ENCODE data around the gene CDC42SE2. TPM values are rescaled to one million over a fixed set of nuclear protein-coding genes. Genes with fewer than 3 reads are reported as not detected.

CDC42SE2 gene
- polyA plus RNA-seq, 3 donors = 34.4 to 135 (median 92.6) TPM

GRCh38 chr5:131297886-131298285, 34.0 kb downstream of the CDC42SE2 start:
- H3K4me3 Mint-ChIP-seq = no peak overlapping the region
- no peak overlapping the region for H3K4me2 ChIP-seq (replicated peaks; ENCODE audit: extremely low read depth, low read length, poor library complexity, severe bottlenecking)
- no peak overlapping the region for H3K9ac ChIP-seq (ENCODE audit: insufficient read depth, low read length, poor library complexity, severe bottlenecking)
- H3K9me3 Mint-ChIP-seq = peaks cover 0 to 4% (median 0%) of the 10 kb centered on the region in 7 donors
- no peaks in the 10 kb centered on the region for H3K9me3 ChIP-seq (replicated peaks in 1 of 2; ENCODE audit: control insufficient read depth in 1 of 2, insufficient read depth in 1 of 2, low read length in 2 of 2)
- H3K4me3 ChIP-seq (replicated peaks in 1 of 3; ENCODE audit: low read depth in 2 of 3, low read length in 3 of 3) = no peak overlapping the region
- H3K27me3 ChIP-seq (ENCODE audit: control insufficient read depth in 2 of 2, insufficient read depth in 2 of 2, low read length in 2 of 2) = no peaks in the 10 kb centered on the region
- no peak for DNase-seq
- no peaks in the 10 kb centered on the region for H3K27me3 Mint-ChIP-seq (ENCODE audit: low read depth in 3 of 3)
- H3K79me2 ChIP-seq (ENCODE audit: insufficient read depth, low read length) = peaks cover 99% of the 10 kb centered on the region
- no peak overlapping the region for H2AFZ ChIP-seq (ENCODE audit: insufficient read depth, low read depth, low read length, poor library complexity, severe bottlenecking)
- intact Hi-C loops (cut with micrococcal nuclease) = no loop called here
- peaks cover 8 to 9% of the 10 kb centered on the region in 2 donors for H3K4me1 ChIP-seq (ENCODE audit: control insufficient read depth in 1 of 2, insufficient read depth in 2 of 2, low read length in 2 of 2)
- peaks cover 5 to 12% of the 10 kb centered on the region in 2 donors for H3K36me3 Mint-ChIP-seq
- peaks cover 35% of the 10 kb centered on the region for H3K4me1 Mint-ChIP-seq
- no peak overlapping the region for H3K27ac ChIP-seq (ENCODE audit: low read depth in 1 of 2, low read length in 2 of 2)
- WGBS (ENCODE audit: insufficient coverage) = 52% methylated on average over 3 of the region's 5 CpGs
- no peaks in the 10 kb centered on the region for H3K36me3 ChIP-seq (replicated peaks in 1 of 2; ENCODE audit: control insufficient read depth in 1 of 2, insufficient read depth in 2 of 2, low read length in 2 of 2)
- H3K27ac Mint-ChIP-seq = peak overlapping the region in 4 of 7 donors; percentile 6 to 89 (median 29)
- H4K20me1 ChIP-seq (ENCODE audit: insufficient read depth, low read length) = peaks cover 99% of the 10 kb centered on the region
- TF ChIP-seq CTCF (IDR thresholded peaks at IDR 0.05) = no peak

- peaks cover 3 to 7% of the 10 kb centered on the region in 2 donors for H3K36me3 Mint-ChIP-seq
- intact Hi-C loops (cut with micrococcal nuclease) = no loop called here
- Histone ChIP-seq H3K4me3 (replicated peaks in 1 of 3; ENCODE audit: low read depth in 2 of 3, low read length in 3 of 3) (no peak overlapping the region), H2AFZ (ENCODE audit: insufficient read depth, low read depth, low read length, poor library complexity, severe bottlenecking) (no peak overlapping the region), H3K4me2 (replicated peaks; ENCODE audit: extremely low read depth, low read length, poor library complexity, severe bottlenecking) (no peak overlapping the region), H3K9ac (ENCODE audit: insufficient read depth, low read length, poor library complexity, severe bottlenecking) (no peak overlapping the region), H3K36me3 (replicated peaks in 1 of 2; ENCODE audit: control insufficient read depth in 1 of 2, insufficient read depth in 2 of 2, low read length in 2 of 2) (no peaks in the 10 kb centered on the region), H4K20me1 (ENCODE audit: insufficient read depth, low read length) (peaks cover 99% of the 10 kb centered on the region), H3K27ac (ENCODE audit: low read depth in 1 of 2, low read length in 2 of 2) (peak overlapping the region in 1 of 2 donors; percentile 23), H3K79me2 (ENCODE audit: insufficient read depth, low read length) (peaks cover 99% of the 10 kb centered on the region), H3K9me3 (replicated peaks in 1 of 2; ENCODE audit: control insufficient read depth in 1 of 2, insufficient read depth in 1 of 2, low read length in 2 of 2) (no peaks in the 10 kb centered on the region), H3K27me3 (ENCODE audit: control insufficient read depth in 2 of 2, insufficient read depth in 2 of 2, low read length in 2 of 2) (no peaks in the 10 kb centered on the region), H3K4me1 (ENCODE audit: control insufficient read depth in 1 of 2, insufficient read depth in 2 of 2, low read length in 2 of 2) (peaks cover 8 to 9% of the 10 kb centered on the region in 2 donors)
- peaks cover 0 to 4% (median 0%) of the 10 kb centered on the region in 7 donors for H3K9me3 Mint-ChIP-seq
- no peak for DNase-seq
- 100% methylated on average over 3 of the region's 3 CpGs for WGBS (ENCODE audit: insufficient coverage)
- H3K27ac Mint-ChIP-seq = peak overlapping the region in 3 of 7 donors; percentile 4 to 55 (median 21)
- peaks cover 36% of the 10 kb centered on the region for H3K4me1 Mint-ChIP-seq
- no peaks in the 10 kb centered on the region for H3K27me3 Mint-ChIP-seq (ENCODE audit: low read depth in 3 of 3)
- H3K4me3 Mint-ChIP-seq = no peak overlapping the region
- no peak for TF ChIP-seq CTCF (IDR thresholded peaks at IDR 0.05)
These were observed 35.6 kb downstream of the CDC42SE2 start for GRCh38 chr5:131299465-131299864.
